ENCODE measurements around the gene ST3GAL4.

The ST3GAL4 gene

DNA sequence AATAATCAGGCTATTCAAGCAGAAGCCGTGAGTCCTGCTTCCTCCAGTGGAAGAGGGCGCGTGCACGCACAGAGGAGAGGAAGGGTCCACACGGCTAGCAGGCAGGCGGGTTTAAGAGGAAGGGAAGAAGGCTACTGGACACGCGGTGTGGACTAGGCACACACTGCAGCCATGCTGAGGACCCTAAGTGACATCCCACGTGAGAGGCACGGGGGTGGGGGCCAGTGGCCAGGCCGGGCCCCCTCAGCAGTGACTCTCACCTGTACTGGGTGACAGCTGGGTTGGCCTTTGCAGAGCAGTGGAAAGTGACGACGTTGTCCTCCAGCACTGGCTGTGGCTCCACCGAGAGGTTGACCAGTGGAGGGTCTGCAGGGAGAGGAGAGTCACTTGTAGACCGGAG, 100.6 kb downstream of the ST3GAL4 start:
- DNase-seq: no peak

GRCh38 chr11:126456783-126457542, 101.5 kb downstream of the ST3GAL4 start:
- peak; percentile 89 for DNase-seq

DNA sequence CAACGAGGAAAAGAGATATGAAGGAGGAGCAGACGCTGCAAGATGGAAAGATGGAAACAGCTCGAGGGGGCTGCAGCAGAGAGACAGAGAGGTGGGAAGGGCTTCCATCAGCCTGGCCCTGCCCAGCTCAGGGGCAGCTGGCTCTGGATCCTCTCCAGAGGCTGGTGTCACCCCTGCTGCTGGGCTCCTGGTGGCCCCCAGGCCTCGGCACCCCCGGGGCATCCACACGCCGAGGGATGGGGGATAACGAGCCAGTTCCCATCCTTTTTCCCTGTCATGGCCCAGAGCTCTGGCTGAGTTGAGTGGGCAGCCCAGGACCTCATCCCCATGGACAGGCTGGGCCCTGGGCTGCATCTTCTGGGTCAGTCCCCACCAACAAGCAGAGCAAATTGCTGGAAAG, 102.3 kb downstream of the ST3GAL4 start:
- no peak for DNase-seq

- no peak for DNase-seq
Measured at GRCh38 chr11:126459691-126460281, 104.3 kb downstream of the ST3GAL4 start.

DNA sequence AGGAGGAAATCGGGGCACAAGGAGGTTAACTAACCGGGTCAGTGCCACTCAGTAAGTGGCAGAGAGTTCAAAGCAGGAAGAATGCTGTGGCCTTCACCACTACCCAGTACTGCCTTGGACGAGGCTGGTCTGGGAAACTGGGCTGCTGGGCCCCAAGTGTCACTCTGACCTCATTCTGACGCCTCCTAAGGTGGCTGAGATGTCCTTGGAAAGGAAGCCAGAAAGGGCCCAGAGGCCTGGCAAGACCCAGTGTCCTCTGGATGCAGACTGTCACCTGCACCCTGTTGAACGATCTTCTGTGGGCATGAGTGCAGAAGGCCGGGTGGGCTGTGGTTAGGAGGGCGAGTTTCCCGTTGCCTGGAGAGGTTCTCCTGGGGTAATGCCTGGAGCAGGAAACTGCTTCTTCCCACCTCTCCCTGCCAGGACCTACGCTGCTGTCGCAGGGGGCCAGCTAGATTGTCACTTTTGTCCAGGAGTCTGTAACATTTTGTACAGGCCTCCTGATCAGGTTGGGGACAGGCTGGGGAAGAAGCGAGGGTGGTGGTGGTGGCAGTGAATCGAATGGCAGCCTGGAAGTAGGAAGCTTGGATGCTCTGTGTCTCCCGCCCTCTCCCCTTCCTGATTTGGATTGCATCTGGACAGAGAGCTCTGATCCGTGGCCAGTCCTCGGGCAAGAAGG, 105.1 kb downstream of the ST3GAL4 start:
- no peak for DNase-seq

- no peak for DNase-seq
Measured at GRCh38 chr11:126461096-126461440, 105.6 kb downstream of the ST3GAL4 start.

DNA sequence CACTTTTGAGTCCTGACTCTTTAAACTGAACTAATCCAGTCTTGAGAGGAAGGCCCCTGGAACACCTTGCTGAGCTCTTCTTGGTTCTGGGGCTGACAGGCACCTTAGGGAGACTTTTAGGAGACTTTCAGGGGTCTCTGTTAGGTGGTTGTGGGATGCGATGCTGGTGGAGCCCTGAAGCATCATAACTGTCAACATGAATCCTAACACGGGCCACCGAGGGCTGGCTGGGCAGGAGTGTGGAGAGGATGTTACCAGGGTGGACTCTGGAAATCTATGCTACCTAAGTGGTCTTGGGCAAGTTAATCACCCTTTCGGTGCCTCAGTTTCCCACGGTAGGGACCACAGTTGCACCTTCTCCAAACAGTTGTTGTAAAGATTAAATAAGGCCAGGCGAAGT, 106.5 kb downstream of the ST3GAL4 start:
- DNase-seq: no peak

DNA sequence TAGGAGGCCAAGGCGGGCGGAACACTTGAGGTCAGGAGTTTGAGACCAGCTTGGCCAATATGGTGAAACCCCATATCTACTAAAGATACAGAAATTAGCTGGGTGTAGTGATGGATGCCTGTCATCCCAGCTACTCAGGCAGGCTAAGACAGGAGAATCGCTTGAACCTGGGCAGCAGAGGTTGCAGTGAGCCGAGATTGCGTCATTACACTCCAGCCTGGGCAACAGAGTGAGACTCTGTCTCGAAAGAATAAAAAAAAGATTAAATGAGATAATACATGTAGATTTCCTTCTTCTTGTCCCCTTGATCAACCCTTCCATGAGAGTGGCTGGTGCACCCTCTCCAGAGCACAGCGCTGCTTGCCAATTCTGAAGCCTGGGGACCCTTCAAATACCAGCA, 106.9 kb downstream of the ST3GAL4 start:
- no peak for DNase-seq

Measured in MV-4-11 (cell line).